NCI-H1930 (cell line): Measurements from ENCODE around the gene KDM6B.
A peak's percentile ranks its signal among the peaks of the same experiment; 100 is the strongest.
"Not testable (repeated sequence)": the region's sequence is repeated elsewhere in the genome, so short reads cannot be mapped to it uniquely, and the experiment has no call there.

Source experiments
- DNase-seq, 2 experiments: peaks; one replicate each; lab custom pipeline; 2025; lab: John Stamatoyannopoulos, UW

The KDM6B gene

DNA sequence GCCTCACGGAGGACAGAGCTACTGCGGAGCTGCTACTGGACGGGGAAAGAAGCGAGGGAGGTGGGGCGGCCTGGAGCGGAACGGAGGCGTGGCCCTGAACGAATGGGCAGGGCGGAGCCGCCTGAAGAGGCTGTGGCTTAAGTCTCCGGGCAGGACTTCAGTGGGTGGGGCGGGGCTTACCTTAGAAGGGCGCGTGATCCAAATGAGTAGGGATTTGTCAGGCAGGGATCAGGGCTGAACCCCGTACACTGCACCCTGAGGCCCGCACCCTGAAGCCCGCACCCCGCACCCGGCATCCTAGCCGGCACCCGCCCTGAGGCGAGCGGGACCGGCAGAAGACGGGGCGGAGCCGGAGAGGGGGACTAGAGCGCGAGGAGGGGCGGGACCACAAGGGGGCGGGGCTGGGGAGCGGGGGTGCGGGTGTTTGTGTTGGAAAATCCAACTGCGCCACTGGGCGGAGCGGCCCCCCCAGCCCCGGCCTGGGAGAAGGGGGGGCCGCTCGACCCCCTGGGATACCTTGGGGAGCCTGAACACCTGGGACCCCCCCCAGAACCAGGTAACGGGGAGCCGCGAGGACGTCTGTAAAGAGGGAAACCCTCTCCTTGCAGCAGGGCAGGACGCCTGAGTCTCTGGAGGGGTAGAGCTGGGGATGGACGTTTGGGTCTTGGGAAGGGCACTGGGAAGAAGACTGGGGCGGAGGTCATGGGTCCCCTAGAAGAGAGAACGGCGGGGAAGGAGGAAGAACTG, at the start of gene KDM6B:
Gene KDM6B (plus strand): TSS at position 423 of the 747 bp plus-strand sequence. CDS start 11,338 bp downstream, outside the sequence.
- DNase-seq, result peak; percentile 71 to 87

DNA sequence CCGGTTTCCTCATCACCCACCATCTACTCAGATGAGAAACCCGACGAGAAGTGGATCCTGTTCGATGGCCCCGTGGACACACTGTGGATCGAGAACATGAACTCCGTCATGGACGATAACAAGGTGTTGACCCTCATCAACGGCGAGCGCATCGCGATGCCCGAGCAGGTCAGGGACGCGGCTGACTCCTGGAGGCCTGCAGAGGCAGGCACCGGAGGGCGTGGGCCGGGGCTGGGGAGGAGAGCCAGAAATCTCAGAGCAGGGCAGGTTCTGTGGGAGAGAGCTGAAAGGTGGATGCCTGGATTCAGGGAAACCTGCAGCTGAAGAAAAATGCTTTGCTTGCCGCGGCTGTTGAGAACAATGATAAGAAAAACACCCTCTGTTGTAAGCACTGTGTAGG, 47.2 kb upstream of the KDM6B start:
- no peak for DNase-seq

DNA sequence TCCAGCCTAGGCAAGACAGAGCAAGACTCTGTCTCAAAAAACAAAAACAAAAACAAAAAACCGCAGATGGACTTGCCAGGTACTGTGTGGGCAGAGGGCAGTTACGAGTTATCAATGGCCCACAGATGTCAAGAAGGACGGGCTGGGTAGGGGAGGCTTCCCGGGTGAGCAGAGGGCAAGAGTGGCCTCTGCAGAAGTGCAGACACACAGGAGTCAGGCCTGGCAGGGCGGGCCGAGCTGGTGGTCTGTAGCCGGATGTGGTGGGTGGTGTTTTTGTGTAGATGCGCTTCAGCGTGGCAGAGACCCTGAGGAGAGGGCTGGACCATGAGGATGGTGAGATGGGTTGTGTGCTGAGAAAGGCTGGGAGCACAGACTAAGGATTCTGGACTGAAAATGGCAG, 44.9 kb upstream of the KDM6B start:
- no peak for DNase-seq

DNA sequence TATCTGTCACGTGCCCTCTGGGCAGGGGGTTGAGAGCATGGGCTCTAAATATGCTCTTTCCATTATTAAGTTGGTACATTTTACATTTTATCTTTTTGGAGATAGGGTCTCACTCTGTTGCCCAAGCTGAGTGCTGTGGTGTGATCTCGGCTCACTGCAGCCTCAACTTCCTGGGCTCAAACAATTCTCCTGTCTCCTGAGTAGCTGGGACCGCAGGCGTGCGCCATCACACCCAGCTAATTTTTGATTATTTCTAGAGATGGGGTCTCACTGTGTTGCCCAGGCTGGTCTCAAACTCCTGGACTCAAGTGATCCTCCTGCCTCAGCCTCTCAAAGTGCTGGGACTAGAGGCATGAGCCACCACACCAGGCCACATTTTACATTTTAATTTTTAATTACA, 43.9 kb upstream of the KDM6B start:
- DNase-seq, result no peak

DNA sequence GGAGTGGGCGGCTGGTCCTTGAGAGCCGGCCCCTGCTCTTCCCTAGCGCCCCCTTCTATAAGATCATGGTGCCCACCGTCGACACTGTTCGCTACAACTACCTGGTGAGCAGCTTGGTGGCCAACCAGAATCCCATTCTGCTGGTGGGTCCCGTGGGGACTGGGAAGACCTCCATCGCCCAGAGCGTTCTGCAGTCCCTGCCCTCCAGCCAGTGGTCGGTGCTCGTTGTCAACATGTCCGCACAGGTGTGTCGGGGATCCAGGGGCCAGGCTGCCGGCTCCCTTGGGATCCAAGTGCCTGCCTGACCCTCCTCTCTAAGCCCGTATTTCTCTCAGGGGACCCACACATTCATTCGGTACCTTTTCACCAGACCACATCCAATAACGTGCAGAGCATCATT, 41.4 kb upstream of the KDM6B start:
- DNase-seq, result no peak

DNA sequence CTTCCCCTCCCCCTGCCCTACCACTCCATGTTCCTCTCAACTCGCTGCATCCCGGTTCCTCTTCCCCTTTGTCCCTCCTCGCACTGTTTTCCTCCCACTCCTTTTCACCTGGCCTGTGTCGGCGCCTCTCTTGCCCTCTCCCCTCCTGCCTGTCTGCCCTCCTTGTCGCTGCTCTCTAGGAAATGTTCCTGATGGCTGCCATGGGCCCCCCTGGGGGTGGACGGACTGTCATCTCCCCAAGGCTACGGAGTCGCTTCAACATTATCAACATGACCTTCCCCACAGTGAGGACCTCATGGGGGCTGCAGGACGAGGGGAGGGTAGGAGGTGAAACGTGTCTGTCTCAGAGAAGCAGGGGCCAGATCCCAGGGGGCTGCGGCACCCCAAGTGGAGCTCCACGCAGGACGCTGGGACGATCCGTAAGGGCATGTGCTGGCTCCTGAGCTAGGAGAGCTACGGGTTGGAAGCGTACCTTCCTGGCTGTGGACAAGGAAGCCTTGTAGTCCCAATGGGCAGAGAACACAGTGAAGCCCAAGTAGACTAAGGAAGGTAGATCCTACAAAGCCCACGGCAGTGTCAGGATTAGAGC, 39.8 kb upstream of the KDM6B start:
- DNase-seq, result no peak

- DNase-seq, result no peak
Measured at GRCh38 chr17:7797976-7798375, 36.0 kb upstream of the KDM6B start.

GRCh38 chr17:7798839-7799238, 35.2 kb upstream of the KDM6B start:
- DNase-seq, result no peak

- DNase-seq, result no peak
Measured at GRCh38 chr17:7803981-7804380, 30.0 kb upstream of the KDM6B start.

DNA sequence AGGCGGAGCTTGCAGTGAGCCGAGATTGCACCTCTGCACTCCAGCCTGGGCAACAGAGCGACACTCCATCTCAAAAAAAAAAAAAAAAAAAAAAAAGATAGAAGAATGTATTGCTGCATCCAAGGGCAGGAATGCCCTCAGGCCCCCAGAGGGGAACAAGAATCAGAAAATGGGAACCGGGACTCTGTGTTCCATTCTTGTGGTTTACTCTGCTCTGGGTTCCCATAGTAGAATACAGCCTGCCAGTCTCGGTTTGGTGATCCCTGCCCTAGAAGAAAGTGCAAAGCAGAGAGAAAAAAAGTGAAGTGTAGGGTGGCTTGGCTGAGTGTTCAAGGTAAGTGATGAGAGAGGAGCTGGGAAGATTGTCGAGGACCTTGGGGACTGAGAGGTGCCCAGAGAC, 27.4 kb upstream of the KDM6B start:
- DNase-seq, result no peak

GRCh38 chr17:7807206-7807605, 26.8 kb upstream of the KDM6B start:
- no peak for DNase-seq

DNA sequence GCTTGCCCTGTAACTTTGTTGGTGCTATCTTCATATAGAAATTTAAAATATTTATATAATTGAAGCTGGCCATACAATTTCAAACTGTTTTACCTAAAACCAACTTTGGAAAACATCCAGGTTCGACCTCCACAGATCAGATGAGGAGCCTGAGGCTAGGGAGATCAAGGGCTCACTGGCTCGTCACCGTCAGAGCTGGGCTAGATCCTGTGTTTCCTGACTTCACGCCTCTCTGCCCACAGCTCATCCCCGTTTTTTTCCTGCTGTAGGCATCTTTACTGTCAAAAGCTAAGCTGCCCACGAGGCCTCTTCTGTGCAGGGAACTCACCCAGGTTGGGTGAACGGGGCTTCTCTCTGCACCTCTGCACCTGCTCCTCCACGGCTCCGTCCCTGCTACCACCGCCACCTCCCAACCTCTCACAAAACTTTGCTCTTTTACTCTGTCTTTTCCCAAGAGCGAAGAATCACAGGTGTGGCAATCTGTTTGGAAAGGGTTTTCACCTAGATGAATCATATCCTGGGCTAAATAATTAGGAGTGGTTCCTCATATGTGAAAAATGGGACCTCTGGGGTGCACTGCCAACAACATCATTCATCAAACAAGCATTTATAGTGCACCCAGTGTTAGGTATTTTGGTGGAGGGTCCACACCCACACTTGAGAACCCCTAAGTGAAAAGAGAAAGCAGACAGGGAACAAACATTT, 24.8 kb upstream of the KDM6B start:
- no peak for DNase-seq

GRCh38 chr17:7809791-7810343, 24.1 kb upstream of the KDM6B start:
- DNase-seq, result not testable (repeated sequence)

DNA sequence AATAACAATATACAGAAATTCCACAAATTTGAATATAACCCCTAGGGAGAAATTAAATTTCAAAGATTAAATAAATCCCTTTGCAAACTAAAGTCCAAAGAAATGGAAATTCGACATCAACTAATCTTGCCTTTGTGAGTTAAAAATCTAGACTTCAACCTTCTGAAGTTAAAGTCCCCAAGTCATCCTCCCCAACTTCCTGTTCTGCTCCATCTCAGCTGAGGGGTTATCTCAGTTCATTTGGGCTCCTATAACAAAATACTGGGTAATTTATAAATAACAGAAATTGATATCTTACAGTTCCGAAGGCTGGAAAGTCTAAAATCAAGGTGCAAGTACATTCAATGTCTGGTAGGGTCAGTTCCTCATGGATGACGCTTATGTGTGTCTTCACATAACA, 22.8 kb upstream of the KDM6B start:
- DNase-seq, result no peak

GRCh38 chr17:7814969-7815368, 19.0 kb upstream of the KDM6B start:
- DNase-seq, result no peak

DNA sequence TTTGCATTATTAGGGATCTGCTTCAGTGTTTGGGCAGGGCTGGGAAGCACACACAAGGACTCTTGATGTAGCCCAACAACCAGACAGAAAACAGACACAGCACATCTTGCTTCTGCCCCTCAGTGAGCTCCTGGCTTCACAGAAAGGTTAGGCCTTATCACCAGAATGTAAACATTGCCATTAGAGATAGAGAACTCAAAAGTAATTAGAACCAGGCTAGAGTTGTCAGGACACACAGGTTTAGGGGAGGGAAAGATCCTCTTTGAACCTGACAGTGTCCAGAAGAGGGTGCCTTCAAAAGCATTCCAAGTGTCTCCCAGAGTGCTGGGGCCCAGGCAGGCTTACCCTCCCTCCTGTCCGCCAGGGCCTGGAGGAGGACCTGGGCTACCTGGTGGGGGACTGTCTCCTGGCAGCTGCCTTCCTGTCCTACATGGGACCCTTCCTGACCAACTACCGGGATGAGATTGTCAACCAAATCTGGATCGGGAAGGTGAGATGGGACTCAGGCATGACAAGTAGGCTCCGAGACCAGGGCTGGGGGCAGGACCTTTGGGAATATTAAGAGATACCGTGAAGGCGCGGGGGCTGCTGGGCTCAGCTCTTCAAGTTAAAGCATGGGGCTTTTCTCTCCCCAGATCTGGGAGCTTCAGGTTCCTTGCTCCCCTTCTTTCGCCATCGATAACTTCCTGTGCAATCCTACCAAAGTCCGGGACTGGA, 16.9 kb upstream of the KDM6B start:
- DNase-seq, result no peak

DNA sequence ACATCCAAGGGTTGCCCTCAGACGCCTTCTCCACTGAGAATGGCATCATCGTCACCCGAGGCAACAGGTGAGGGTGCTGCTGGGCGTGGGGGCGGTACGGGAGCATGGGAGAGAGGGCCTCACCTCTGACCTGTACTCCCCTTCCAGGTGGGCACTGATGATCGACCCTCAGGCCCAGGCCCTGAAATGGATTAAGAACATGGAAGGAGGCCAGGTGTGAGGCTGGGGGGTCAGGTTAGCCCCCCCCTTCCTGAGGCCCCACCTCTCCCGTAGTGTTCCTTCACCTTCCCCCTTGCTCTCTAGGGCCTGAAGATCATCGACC, 16.4 kb upstream of the KDM6B start:
- no peak for DNase-seq

- no peak for DNase-seq
Measured at GRCh38 chr17:7818026-7818425, 16.0 kb upstream of the KDM6B start.

GRCh38 chr17:7818746-7819645, 15.0 kb upstream of the KDM6B start:
- DNase-seq, result no peak

DNA sequence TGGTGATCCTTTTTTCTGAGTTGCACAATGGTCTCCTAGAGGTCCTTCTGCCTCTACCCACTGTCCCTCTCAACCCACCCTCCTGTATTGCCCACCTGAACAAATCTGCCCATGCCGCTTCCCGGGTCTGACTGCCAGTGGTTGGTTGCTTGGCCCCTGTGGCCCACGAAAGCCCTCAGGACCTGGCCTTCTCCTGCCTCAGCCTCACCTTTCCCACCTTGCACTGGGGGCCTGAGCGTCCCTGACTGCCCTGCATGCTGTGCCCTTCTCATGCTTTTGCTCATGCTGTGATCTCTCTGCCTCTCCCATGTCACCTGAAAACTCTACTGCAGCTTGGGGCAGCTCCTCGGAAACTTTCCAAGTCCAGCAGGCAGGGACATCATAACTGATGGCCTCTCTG, 13.8 kb upstream of the KDM6B start:
- no peak for DNase-seq

- DNase-seq, result no peak
Measured at GRCh38 chr17:7822126-7822525, 11.9 kb upstream of the KDM6B start.
